ENCODE results near the gene RACK1.

RACK1 gene

DNA sequence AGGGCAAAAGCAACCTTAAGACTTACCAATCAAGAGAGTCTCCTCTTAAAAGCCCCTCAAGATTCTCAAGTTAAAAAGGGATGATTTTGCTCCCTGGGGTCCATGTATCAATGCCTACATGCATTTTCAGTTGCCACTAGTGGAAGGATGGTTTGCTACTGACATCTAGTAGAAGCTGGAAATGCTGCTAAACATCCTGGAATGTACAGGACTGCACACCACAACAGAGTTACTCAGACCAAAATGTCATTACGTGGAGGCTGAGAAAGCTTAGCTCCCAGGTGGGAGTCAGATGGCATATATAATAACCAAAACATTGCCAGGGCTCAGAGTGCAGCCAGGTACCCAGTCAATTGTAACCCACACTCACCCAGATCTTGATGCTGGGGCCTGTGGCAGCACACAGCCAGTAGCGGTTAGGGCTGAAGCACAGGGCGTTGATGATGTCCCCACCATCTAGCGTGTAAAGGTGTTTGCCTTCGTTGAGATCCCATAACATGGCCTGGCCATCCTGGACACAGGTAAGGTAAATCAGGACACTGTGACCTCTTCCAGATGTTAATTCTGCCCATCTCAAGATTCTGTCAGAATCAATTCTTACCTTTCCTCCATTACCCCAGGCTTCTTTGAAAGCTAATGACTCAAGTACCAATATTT is 5.8 kb downstream of the RACK1 start:
- Histone ChIP-seq H3K4me1 (ENCODE audit: control insufficient read depth in 2 of 2, insufficient read depth in 1 of 2, low read depth in 1 of 2, low read length in 2 of 2) (peaks cover 10 to 12% of the 10 kb centered on the region in 2 donors), H3K4me3 (ENCODE audit: low read length in 2 of 2) (no peak overlapping the region), H4K91ac (ENCODE audit: low read depth, low read length, poor library complexity) (no peak overlapping the region), H3K36me3 (replicated peaks in 1 of 2; ENCODE audit: control insufficient read depth in 2 of 2, insufficient read depth in 2 of 2, low read length in 2 of 2) (peaks cover 63 to 98% of the 10 kb centered on the region in 2 donors), H2BK5ac (ENCODE audit: low read length) (no peak overlapping the region), H3K9me3 (replicated peaks in 1 of 2; ENCODE audit: control insufficient read depth in 2 of 2, insufficient read depth in 1 of 2, low read depth in 1 of 2, low read length in 2 of 2) (no peaks in the 10 kb centered on the region), H4K8ac (ENCODE audit: low read depth, low read length) (no peak overlapping the region), H3K4ac (ENCODE audit: low read length) (no peak overlapping the region), H3K18ac (ENCODE audit: low read length) (no peak overlapping the region), H2AK5ac (ENCODE audit: low read depth, low read length) (no peak overlapping the region), H3K4me2 (ENCODE audit: insufficient read depth, low read length, poor library complexity, severe bottlenecking) (no peak overlapping the region), H3K79me1 (ENCODE audit: low read depth, low read length) (peaks cover 9% of the 10 kb centered on the region), H2BK15ac (ENCODE audit: low read length) (no peak overlapping the region), H3K14ac (ENCODE audit: low read length) (no peak overlapping the region), H2BK120ac (ENCODE audit: low read depth, low read length) (no peak overlapping the region), H3K23ac (ENCODE audit: low read depth, low read length, poor library complexity) (no peak overlapping the region), H3K27ac (replicated peaks; ENCODE audit: low read length) (no peak overlapping the region), H2AFZ (ENCODE audit: low read length) (no peak overlapping the region), H2BK12ac (ENCODE audit: low read length) (no peak overlapping the region), H3K9ac (ENCODE audit: low read depth, low read length, poor library complexity) (no peak overlapping the region), H3K27me3 (ENCODE audit: control insufficient read depth in 3 of 3, insufficient read depth in 3 of 3, low read depth in 1 of 3, low read length in 3 of 3) (no peaks in the 10 kb centered on the region)
- DNase-seq (ENCODE audit: low spot score) = no peak
- WGBS, 2 donors (ENCODE audit: extremely low coverage in 2 of 2, insufficient read length in 2 of 2, insufficient replicate concordance in 1 of 2) = no CpG with 5 or more reads among the region's 5 CpGs

DNA sequence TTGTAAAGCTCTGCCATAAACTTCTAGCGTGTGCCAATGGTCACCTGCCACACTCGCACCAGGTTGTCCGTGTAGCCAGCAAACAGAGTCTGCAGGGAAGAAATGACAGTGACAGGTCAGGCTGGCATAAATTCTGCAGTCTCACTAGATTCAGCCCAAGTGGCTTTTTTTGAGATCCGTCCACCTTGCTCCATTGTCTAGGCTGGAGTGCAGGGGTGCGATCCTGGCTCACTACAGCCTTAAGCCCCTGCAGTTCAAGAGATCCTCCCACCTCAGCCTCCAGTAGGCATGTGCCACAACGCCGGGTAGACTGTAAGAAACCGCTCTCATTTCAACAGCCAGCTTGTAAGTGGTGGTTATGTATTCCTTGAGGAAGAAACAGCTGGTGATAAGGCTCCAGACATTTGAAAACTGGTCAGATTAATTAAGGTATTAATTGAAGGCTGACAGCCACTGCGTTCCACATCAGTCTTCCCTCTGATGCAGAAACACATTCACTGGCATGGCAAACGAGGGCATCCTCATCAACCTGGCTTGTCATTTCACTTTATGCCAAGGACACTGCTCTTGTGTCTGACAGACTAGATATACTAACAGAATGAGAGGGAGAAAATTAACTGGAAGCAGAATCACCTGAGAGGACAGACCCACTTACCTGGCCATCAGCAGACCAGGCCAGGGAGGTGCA is 6.6 kb downstream of the RACK1 start:
- peaks cover 64 to 98% of the 10 kb centered on the region in 2 donors for H3K36me3 ChIP-seq (replicated peaks in 1 of 2; ENCODE audit: control insufficient read depth in 2 of 2, insufficient read depth in 2 of 2, low read length in 2 of 2)
- no peak overlapping the region for H4K8ac ChIP-seq (ENCODE audit: low read depth, low read length)
- WGBS, 2 donors (ENCODE audit: extremely low coverage in 2 of 2, insufficient read length in 2 of 2, insufficient replicate concordance in 1 of 2) = no CpG with 5 or more reads among the region's 10 CpGs
- no peak overlapping the region for H3K4me2 ChIP-seq (ENCODE audit: insufficient read depth, low read length, poor library complexity, severe bottlenecking)
- H3K4me1 ChIP-seq (ENCODE audit: control insufficient read depth in 2 of 2, insufficient read depth in 1 of 2, low read depth in 1 of 2, low read length in 2 of 2) = peaks cover 7 to 10% of the 10 kb centered on the region in 2 donors
- H2BK12ac ChIP-seq (ENCODE audit: low read length) = no peak overlapping the region
- H3K79me1 ChIP-seq (ENCODE audit: low read depth, low read length) = peaks cover 9% of the 10 kb centered on the region
- no peak overlapping the region for H4K91ac ChIP-seq (ENCODE audit: low read depth, low read length, poor library complexity)
- DNase-seq (ENCODE audit: low spot score) = no peak
- H3K18ac ChIP-seq (ENCODE audit: low read length) = no peak overlapping the region
- H3K23ac ChIP-seq (ENCODE audit: low read depth, low read length, poor library complexity) = no peak overlapping the region
- H3K4me3 ChIP-seq (ENCODE audit: low read length in 2 of 2) = no peak overlapping the region
- no peak overlapping the region for H3K9ac ChIP-seq (ENCODE audit: low read depth, low read length, poor library complexity)
- no peak overlapping the region for H2BK15ac ChIP-seq (ENCODE audit: low read length)
- H3K14ac ChIP-seq (ENCODE audit: low read length) = no peak overlapping the region
- H3K27ac ChIP-seq (replicated peaks; ENCODE audit: low read length) = no peak overlapping the region
- no peak overlapping the region for H2BK5ac ChIP-seq (ENCODE audit: low read length)
- H2AFZ ChIP-seq (ENCODE audit: low read length) = no peak overlapping the region
- H3K4ac ChIP-seq (ENCODE audit: low read length) = no peak overlapping the region
- no peak overlapping the region for H2AK5ac ChIP-seq (ENCODE audit: low read depth, low read length)
- H2BK120ac ChIP-seq (ENCODE audit: low read depth, low read length) = no peak overlapping the region
- H3K27me3 ChIP-seq (ENCODE audit: control insufficient read depth in 3 of 3, insufficient read depth in 3 of 3, low read depth in 1 of 3, low read length in 3 of 3) = no peaks in the 10 kb centered on the region
- no peaks in the 10 kb centered on the region for H3K9me3 ChIP-seq (replicated peaks in 1 of 2; ENCODE audit: control insufficient read depth in 2 of 2, insufficient read depth in 1 of 2, low read depth in 1 of 2, low read length in 2 of 2)

DNA sequence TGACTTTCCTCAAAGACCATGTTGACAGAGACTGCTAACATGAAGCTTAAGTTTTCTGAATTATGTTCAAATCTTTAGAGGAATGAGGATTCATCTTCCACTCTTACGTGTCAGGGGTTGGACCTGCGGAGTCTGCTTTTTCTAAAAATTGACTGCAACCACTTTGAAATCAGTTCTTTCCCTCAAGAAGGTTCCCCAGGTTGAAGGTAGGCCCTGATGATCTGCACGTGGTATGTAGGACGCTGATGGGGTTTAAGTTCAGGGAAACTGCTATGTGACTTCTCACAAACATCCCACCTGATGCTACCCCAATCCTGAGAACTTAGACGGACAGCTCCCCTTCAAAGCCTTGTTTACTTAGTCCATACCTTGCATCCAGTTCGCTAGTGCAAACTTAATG is 7.2 kb downstream of the RACK1 start:
- WGBS, 2 donors (ENCODE audit: extremely low coverage in 2 of 2, insufficient read length in 2 of 2, insufficient replicate concordance in 1 of 2) = no CpG with 5 or more reads among the region's 6 CpGs
- H3K79me1 ChIP-seq (ENCODE audit: low read depth, low read length) = peaks cover 10% of the 10 kb centered on the region
- no peak overlapping the region for H2BK15ac ChIP-seq (ENCODE audit: low read length)
- DNase-seq (ENCODE audit: low spot score) = no peak
- no peak overlapping the region for H2BK12ac ChIP-seq (ENCODE audit: low read length)
- no peak overlapping the region for H4K8ac ChIP-seq (ENCODE audit: low read depth, low read length)
- H2BK5ac ChIP-seq (ENCODE audit: low read length) = no peak overlapping the region
- H3K4ac ChIP-seq (ENCODE audit: low read length) = no peak overlapping the region
- H3K27me3 ChIP-seq (ENCODE audit: control insufficient read depth in 3 of 3, insufficient read depth in 3 of 3, low read depth in 1 of 3, low read length in 3 of 3) = no peaks in the 10 kb centered on the region
- H3K27ac ChIP-seq (replicated peaks; ENCODE audit: low read length) = no peak overlapping the region
- no peak overlapping the region for H3K23ac ChIP-seq (ENCODE audit: low read depth, low read length, poor library complexity)
- no peak overlapping the region for H3K14ac ChIP-seq (ENCODE audit: low read length)
- no peak overlapping the region for H4K91ac ChIP-seq (ENCODE audit: low read depth, low read length, poor library complexity)
- no peak overlapping the region for H3K4me3 ChIP-seq (ENCODE audit: low read length in 2 of 2)
- H2BK120ac ChIP-seq (ENCODE audit: low read depth, low read length) = no peak overlapping the region
- no peak overlapping the region for H3K9ac ChIP-seq (ENCODE audit: low read depth, low read length, poor library complexity)
- H3K4me1 ChIP-seq (ENCODE audit: control insufficient read depth in 2 of 2, insufficient read depth in 1 of 2, low read depth in 1 of 2, low read length in 2 of 2) = peaks cover 2 to 3% of the 10 kb centered on the region in 2 donors
- H2AFZ ChIP-seq (ENCODE audit: low read length) = no peak overlapping the region
- peaks cover 62 to 98% of the 10 kb centered on the region in 2 donors for H3K36me3 ChIP-seq (replicated peaks in 1 of 2; ENCODE audit: control insufficient read depth in 2 of 2, insufficient read depth in 2 of 2, low read length in 2 of 2)
- no peaks in the 10 kb centered on the region for H3K9me3 ChIP-seq (replicated peaks in 1 of 2; ENCODE audit: control insufficient read depth in 2 of 2, insufficient read depth in 1 of 2, low read depth in 1 of 2, low read length in 2 of 2)
- no peak overlapping the region for H3K18ac ChIP-seq (ENCODE audit: low read length)
- H2AK5ac ChIP-seq (ENCODE audit: low read depth, low read length) = no peak overlapping the region
- no peak overlapping the region for H3K4me2 ChIP-seq (ENCODE audit: insufficient read depth, low read length, poor library complexity, severe bottlenecking)

DNA sequence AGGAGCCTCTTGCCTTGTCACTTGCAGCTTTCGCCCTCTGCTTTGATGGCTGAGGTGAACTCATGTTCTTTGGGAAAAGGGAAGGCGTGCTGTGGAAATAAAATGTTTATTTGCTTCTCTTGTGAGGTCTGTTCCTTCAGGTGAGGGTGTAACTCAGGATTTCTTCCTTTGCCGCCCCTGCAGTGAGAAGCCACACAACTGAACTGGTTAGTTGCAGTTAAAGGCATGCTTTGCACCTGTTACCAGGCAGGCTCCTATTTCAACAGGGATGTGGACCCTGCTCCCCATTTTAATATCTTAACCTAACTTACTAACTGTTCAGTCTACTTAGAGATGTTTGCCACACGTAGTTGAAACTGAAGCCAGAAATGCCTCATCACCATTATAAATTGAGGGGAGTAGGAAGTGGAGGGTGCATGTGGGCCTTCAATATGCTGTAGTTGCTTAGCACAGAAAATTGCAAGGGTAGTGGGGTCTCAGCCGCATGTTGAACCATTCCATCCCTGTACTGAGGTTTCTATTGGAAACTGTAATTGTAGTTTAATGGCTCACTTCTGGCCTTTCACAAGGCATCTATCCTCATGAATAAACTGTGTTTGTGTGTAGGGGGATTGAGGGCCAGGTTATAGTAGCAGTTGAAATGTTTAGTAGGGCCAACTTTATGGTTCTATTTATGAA is 7.9 kb downstream of the RACK1 start:
- Histone ChIP-seq H2AK5ac (ENCODE audit: low read depth, low read length) (no peak overlapping the region), H2BK15ac (ENCODE audit: low read length) (no peak overlapping the region), H3K79me1 (ENCODE audit: low read depth, low read length) (peaks cover 10% of the 10 kb centered on the region), H2AFZ (ENCODE audit: low read length) (no peak overlapping the region), H3K4me2 (ENCODE audit: insufficient read depth, low read length, poor library complexity, severe bottlenecking) (no peak overlapping the region), H3K27ac (replicated peaks; ENCODE audit: low read length) (no peak overlapping the region), H2BK5ac (ENCODE audit: low read length) (no peak overlapping the region), H4K8ac (ENCODE audit: low read depth, low read length) (no peak overlapping the region), H3K23ac (ENCODE audit: low read depth, low read length, poor library complexity) (no peak overlapping the region), H3K9ac (ENCODE audit: low read depth, low read length, poor library complexity) (no peak overlapping the region), H3K18ac (ENCODE audit: low read length) (no peak overlapping the region), H2BK12ac (ENCODE audit: low read length) (no peak overlapping the region), H3K9me3 (replicated peaks in 1 of 2; ENCODE audit: control insufficient read depth in 2 of 2, insufficient read depth in 1 of 2, low read depth in 1 of 2, low read length in 2 of 2) (no peaks in the 10 kb centered on the region), H3K27me3 (ENCODE audit: control insufficient read depth in 3 of 3, insufficient read depth in 3 of 3, low read depth in 1 of 3, low read length in 3 of 3) (no peaks in the 10 kb centered on the region), H3K14ac (ENCODE audit: low read length) (no peak overlapping the region), H2BK120ac (ENCODE audit: low read depth, low read length) (no peak overlapping the region), H3K36me3 (replicated peaks in 1 of 2; ENCODE audit: control insufficient read depth in 2 of 2, insufficient read depth in 2 of 2, low read length in 2 of 2) (peaks cover 62 to 98% of the 10 kb centered on the region in 2 donors), H3K4ac (ENCODE audit: low read length) (no peak overlapping the region), H3K4me3 (ENCODE audit: low read length in 2 of 2) (no peak overlapping the region), H4K91ac (ENCODE audit: low read depth, low read length, poor library complexity) (no peak overlapping the region), H3K4me1 (ENCODE audit: control insufficient read depth in 2 of 2, insufficient read depth in 1 of 2, low read depth in 1 of 2, low read length in 2 of 2) (peaks cover 0 to 2% of the 10 kb centered on the region in 2 donors)
- no peak for DNase-seq (ENCODE audit: low spot score)
- no CpG with 5 or more reads among the region's 5 CpGs for WGBS, 2 donors (ENCODE audit: extremely low coverage in 2 of 2, insufficient read length in 2 of 2, insufficient replicate concordance in 1 of 2)

Data from neuronal stem cell (in vitro differentiated cells).